ENCODE data around the gene GRM4. TPM values are rescaled to one million over a fixed set of nuclear protein-coding genes. Genes with fewer than 3 reads are reported as not detected.
"Not testable (repeated sequence)": the region's sequence is repeated elsewhere in the genome, so short reads cannot be mapped to it uniquely, and the experiment has no call there.

The GRM4 gene
- total RNA-seq, 1 experiment from 2014 or later, result not detected

DNA sequence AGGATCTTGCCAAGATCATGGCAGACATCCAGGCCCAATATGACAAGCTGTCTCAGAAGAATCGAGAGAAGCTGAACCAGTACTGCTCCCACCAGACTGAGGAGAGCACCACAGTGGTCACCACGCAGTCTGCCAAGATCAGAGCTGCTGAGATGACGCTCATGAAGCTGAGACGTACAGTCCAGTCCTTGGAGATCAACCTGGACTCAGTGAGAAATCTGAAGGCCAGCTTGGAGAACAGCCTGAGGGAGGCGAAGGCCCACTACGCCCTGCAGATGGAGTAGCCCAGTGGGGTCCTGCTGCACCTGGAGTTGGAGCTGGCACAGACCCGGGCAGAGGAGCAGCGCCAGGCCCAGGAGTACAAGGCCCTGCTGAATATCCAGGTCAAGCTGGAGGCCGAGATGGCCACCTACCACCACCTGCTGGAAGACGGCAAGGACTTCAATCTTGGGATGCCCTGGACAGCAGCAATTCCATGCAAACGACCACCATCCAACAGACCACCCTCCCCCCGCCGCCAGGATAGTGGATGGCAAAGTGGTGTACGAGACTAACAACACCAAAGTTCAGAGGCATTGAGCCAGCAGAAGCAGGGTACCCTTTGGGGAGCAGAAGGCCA is 44.7 kb upstream of the GRM4 start:
- H3F3A ChIP-seq (ENCODE audit: low read length, unreplicated experiment), result no peaks in the 10 kb centered on the region
- POLR2A ChIA-PET (ENCODE audit: unreplicated experiment), result no interaction called here
- H3K4me3 ChIP-seq (ENCODE audit: low read length), result no peak overlapping the region
- CTCF ChIA-PET, result no interaction called here
- no peak overlapping the region for H2AFZ ChIP-seq (ENCODE audit: low read length)
- no peaks in the 10 kb centered on the region for H3K9me2 ChIP-seq (replicated peaks; ENCODE audit: low read length)
- ATAC-seq (no peak), DNase-seq (no peak)
- no peaks in the 10 kb centered on the region for H3K79me2 ChIP-seq (ENCODE audit: low read length)
- intact Hi-C loops (cut with micrococcal nuclease), result no loop called here
- H3K9ac ChIP-seq (ENCODE audit: low read length), result no peak overlapping the region
- no peaks in the 10 kb centered on the region for H4K20me1 ChIP-seq (ENCODE audit: low read length)
- TF ChIP-seq EZH2phosphoT487 (IDR thresholded peaks at IDR 0.05; ENCODE audit: borderline replicate concordance, low read length), result no peak
- TF ChIP-seq, protein P1, sequence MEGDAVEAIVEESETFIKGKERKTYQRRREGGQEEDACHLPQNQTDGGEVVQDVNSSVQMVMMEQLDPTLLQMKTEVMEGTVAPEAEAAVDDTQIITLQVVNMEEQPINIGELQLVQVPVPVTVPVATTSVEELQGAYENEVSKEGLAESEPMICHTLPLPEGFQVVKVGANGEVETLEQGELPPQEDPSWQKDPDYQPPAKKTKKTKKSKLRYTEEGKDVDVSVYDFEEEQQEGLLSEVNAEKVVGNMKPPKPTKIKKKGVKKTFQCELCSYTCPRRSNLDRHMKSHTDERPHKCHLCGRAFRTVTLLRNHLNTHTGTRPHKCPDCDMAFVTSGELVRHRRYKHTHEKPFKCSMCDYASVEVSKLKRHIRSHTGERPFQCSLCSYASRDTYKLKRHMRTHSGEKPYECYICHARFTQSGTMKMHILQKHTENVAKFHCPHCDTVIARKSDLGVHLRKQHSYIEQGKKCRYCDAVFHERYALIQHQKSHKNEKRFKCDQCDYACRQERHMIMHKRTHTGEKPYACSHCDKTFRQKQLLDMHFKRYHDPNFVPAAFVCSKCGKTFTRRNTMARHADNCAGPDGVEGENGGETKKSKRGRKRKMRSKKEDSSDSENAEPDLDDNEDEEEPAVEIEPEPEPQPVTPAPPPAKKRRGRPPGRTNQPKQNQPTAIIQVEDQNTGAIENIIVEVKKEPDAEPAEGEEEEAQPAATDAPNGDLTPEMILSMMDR (conservative IDR thresholded peaks at IDR 0.05; ENCODE audit: low read depth, low read length), result no peak
- no peak for TF ChIP-seq EZH2 (IDR thresholded peaks at IDR 0.05; ENCODE audit: low read length, unreplicated experiment)
- H3K36me3 ChIP-seq (ENCODE audit: low read depth, low read length), result no peaks in the 10 kb centered on the region
- no peaks in the 10 kb centered on the region for H3K4me1 ChIP-seq (ENCODE audit: insufficient read depth, low read length)
- H3K4me2 ChIP-seq (ENCODE audit: low read length), result no peak overlapping the region
- no peaks in the 10 kb centered on the region for H3K9me3 ChIP-seq (ENCODE audit: low read length)
- no TSS peak for BruUV-seq (replicated peaks)
- H3K27me3 ChIP-seq (ENCODE audit: low read length), result no peaks in the 10 kb centered on the region
- no peak overlapping the region for H3K27ac ChIP-seq (ENCODE audit: low read length)

DNA sequence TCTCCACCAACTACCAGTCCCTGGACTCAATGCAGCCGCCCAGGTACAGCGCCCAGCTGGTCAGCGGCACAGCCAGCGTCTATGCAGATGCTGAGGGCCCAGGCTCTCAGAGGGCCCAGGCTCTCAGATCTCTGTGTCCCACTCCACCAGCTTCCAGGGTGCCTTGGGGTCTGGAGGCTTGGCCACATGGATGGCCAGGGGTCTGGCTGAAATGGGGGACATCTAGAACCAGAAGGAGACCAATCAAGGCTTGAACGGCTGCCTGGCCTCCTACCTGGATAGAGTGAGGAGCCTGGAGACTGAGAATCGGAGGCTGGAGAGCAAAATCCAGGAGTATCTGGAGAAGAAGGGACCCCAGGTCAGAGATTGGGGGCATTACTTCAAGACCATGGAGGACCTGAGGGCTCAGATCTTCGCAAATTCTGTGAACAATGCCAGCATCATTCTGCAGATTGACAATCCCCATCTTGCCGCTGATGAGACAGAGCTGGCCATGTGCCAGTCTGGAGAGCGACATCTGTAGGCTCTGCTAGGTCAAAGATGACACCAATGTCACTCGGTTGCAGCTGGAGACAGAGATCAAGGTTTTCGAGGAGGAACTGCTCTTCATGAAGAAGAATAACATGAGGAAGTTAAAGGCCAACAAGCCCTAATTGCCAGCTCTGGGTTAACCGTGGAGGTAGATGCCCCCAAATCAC is 44.1 kb upstream of the GRM4 start:
- Histone ChIP-seq H3K79me2 (ENCODE audit: low read length) (no peaks in the 10 kb centered on the region), H3K27me3 (ENCODE audit: low read length) (no peaks in the 10 kb centered on the region), H3K9me3 (ENCODE audit: low read length) (no peaks in the 10 kb centered on the region), H3K27ac (ENCODE audit: low read length) (no peak overlapping the region), H3F3A (ENCODE audit: low read length, unreplicated experiment) (no peaks in the 10 kb centered on the region), H2AFZ (ENCODE audit: low read length) (no peak overlapping the region), H4K20me1 (ENCODE audit: low read length) (no peaks in the 10 kb centered on the region), H3K9ac (ENCODE audit: low read length) (no peak overlapping the region), H3K4me1 (ENCODE audit: insufficient read depth, low read length) (no peaks in the 10 kb centered on the region), H3K9me2 (replicated peaks; ENCODE audit: low read length) (no peaks in the 10 kb centered on the region), H3K36me3 (ENCODE audit: low read depth, low read length) (no peaks in the 10 kb centered on the region), H3K4me3 (ENCODE audit: low read length) (no peak overlapping the region), H3K4me2 (ENCODE audit: low read length) (no peak overlapping the region)
- intact Hi-C loops (cut with micrococcal nuclease), result no loop called here
- BruUV-seq (replicated peaks), result no TSS peak
- no peak for ATAC-seq
- TF ChIP-seq, protein P1 (conservative IDR thresholded peaks at IDR 0.05; ENCODE audit: low read depth, low read length), result no peak
- TF ChIP-seq EZH2 (IDR thresholded peaks at IDR 0.05; ENCODE audit: low read length, unreplicated experiment) (no peak), EZH2phosphoT487 (IDR thresholded peaks at IDR 0.05; ENCODE audit: borderline replicate concordance, low read length) (no peak)
- DNase-seq, result no peak
- CTCF ChIA-PET, result no interaction called here
- POLR2A ChIA-PET (ENCODE audit: unreplicated experiment), result no interaction called here

DNA sequence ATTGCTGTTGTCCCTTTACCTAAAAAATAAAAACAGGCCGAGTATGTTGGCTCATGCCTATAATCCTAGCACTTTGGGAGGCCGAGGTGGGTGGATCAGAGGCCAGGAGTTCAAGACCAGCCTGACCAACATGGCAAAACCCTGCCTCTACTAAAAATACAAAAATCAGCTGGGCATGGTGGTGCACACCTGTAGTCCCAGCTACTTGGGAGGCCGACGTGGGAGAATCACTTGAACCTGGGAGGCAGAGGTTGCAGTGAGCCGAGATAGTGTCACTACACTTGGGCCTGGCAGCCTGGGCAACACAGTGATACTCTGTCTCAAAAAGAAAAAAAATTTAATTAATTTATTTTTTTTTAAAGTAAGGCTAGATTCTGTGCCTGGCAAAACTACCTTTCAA is 38.8 kb upstream of the GRM4 start:
- POLR2A ChIA-PET (ENCODE audit: unreplicated experiment); H3K9me2 ChIP-seq (replicated peaks; ENCODE audit: low read length); H3K9me3 ChIP-seq (ENCODE audit: low read length); H3K4me3 ChIP-seq (ENCODE audit: low read length); H3K27me3 ChIP-seq (ENCODE audit: low read length); ATAC-seq; H3K9ac ChIP-seq (ENCODE audit: low read length); H3K27ac ChIP-seq (ENCODE audit: low read length); H3K36me3 ChIP-seq (ENCODE audit: low read depth, low read length); H3K79me2 ChIP-seq (ENCODE audit: low read length); DNase-seq; CTCF ChIA-PET; H3K4me2 ChIP-seq (ENCODE audit: low read length); H3K4me1 ChIP-seq (ENCODE audit: insufficient read depth, low read length); H3F3A ChIP-seq (ENCODE audit: low read length, unreplicated experiment); H4K20me1 ChIP-seq (ENCODE audit: low read length); H2AFZ ChIP-seq (ENCODE audit: low read length); intact Hi-C loops (cut with micrococcal nuclease); BruUV-seq (replicated peaks): not testable (repeated sequence)
